H1 (cell line): ENCODE results near the gene TRDN. TPM values are rescaled to one million over a fixed set of nuclear protein-coding genes. Genes with fewer than 3 reads are reported as not detected.

Source experiments
- CTCF ChIA-PET: fragments of 300-600 bp; sonication (Branson Sonifier 250); formaldehyde crosslinking; loops from one replicate; lab custom pipeline; 2021; ENCODE audit not compliant: partially characterized antibody; lab: Charles Lee
- POLR2A ChIA-PET: fragments of 300-600 bp; sonication (Branson Sonifier 250); formaldehyde crosslinking; loops from one replicate; lab custom pipeline; 2021; ENCODE audit warnings: inconsistent platforms; ENCODE audit not compliant: partially characterized antibody; lab: Charles Lee
- DNase-seq, 2 experiments: peaks; one replicate each; pipeline versions ENCODE4 v3.0.0 to v3.0.0-alpha.2; 2010 to 2022; ENCODE audit warnings: low spot score in 2 of 2, low read depth in 1 of 2, mixed read lengths in 1 of 2
- FAIRE-seq: peaks from 2 replicates; lab custom pipeline; 2011; peaks lifted over from hg19 to GRCh38; lab: Jason Lieb, UNC
- H2AFZ ChIP-seq: 2 replicates; pipeline ENCODE4 v1.8.1; 2012; ENCODE audit warnings: low read length, inconsistent platforms
- H2AK5ac ChIP-seq: 2 replicates; pipeline ENCODE4 v1.6.1; 2013; ENCODE audit warnings: low read depth, low read length
- H2BK120ac ChIP-seq: replicated peaks from 2 replicates; pipeline ENCODE3; 2013; ENCODE audit warnings: low read depth, low read length, inconsistent platforms
- H2BK12ac ChIP-seq: 2 replicates; pipeline ENCODE4 v1.6.1; 2013; ENCODE audit warnings: low read depth, low read length
- H2BK15ac ChIP-seq: 2 replicates; pipeline ENCODE4 v1.6.1; 2013; ENCODE audit warnings: low read length
- H2BK20ac ChIP-seq: 2 replicates; pipeline ENCODE4 v1.6.1; 2013; ENCODE audit warnings: low read length
- H2BK5ac ChIP-seq: 2 replicates; pipeline ENCODE4 v1.6.1; 2013; ENCODE audit warnings: low read depth, low read length
- H3K14ac ChIP-seq: 2 replicates; pipeline ENCODE4 v1.6.1; 2013; ENCODE audit warnings: inconsistent platforms; ENCODE audit not compliant: insufficient read length
- H3K18ac ChIP-seq: 2 replicates; pipeline ENCODE4 v1.6.1; 2013; ENCODE audit warnings: low read length; ENCODE audit errors: extremely low read depth
- H3K23ac ChIP-seq: 2 replicates; pipeline ENCODE4 v1.6.1; 2013; ENCODE audit warnings: inconsistent platforms; ENCODE audit not compliant: insufficient read length
- H3K23me2 ChIP-seq: 2 replicates; pipeline ENCODE4 v1.6.1; 2013; ENCODE audit warnings: low read depth, low read length
- H3K27ac ChIP-seq: 2 replicates; pipeline ENCODE4 v1.6.1; 2011; ENCODE audit warnings: low read depth, low read length, inconsistent platforms
- H3K27me3 ChIP-seq, 4 experiments: replicated peaks in 1 of 4; 1 replicate in 1 of 4; 2 replicates in 3 of 4; pipeline versions ENCODE4 v1.6.1 to v1.8.1; 2011 to 2013; ENCODE audit warnings: low read length in 3 of 4, mild to moderate bottlenecking in 3 of 4, inconsistent platforms in 2 of 4, mixed read lengths in 2 of 4, moderate library complexity in 1 of 4; ENCODE audit not compliant: control insufficient read depth in 3 of 4, insufficient read depth in 3 of 4; ENCODE audit errors: extremely low read depth in 1 of 4
- H3K36me3 ChIP-seq, 4 experiments: 2 replicates each; pipeline versions ENCODE4 v1.6.1 to v1.8.1; 2011 to 2013; ENCODE audit warnings: mild to moderate bottlenecking in 4 of 4, low read length in 3 of 4, moderate library complexity in 2 of 4, control low read depth in 1 of 4, inconsistent platforms in 1 of 4; ENCODE audit not compliant: insufficient read depth in 4 of 4, control insufficient read depth in 2 of 4
- H3K4ac ChIP-seq: replicated peaks from 2 replicates; pipeline ENCODE3; 2013; ENCODE audit warnings: low read length, low read depth, mixed read lengths, inconsistent platforms; ENCODE audit not compliant: insufficient read length
- H3K4me1 ChIP-seq, 4 experiments: replicated peaks in 1 of 4; 1 replicate in 1 of 4; 2 replicates in 3 of 4; pipeline versions ENCODE4 v1.6.1 to v1.8.1; 2011 to 2013; ENCODE audit warnings: low read length in 3 of 4, inconsistent platforms in 2 of 4, mixed read lengths in 1 of 4; ENCODE audit not compliant: insufficient read depth in 4 of 4, control insufficient read depth in 3 of 4
- H3K4me2 ChIP-seq, 2 experiments: 2 replicates each; pipeline versions ENCODE4 v1.6.1 to v1.8.1; 2011 to 2013; ENCODE audit warnings: low read depth in 2 of 2, low read length in 2 of 2, control low read depth in 1 of 2, inconsistent platforms in 1 of 2, mild to moderate bottlenecking in 1 of 2; ENCODE audit not compliant: insufficient read depth in 1 of 2
- H3K4me3 ChIP-seq, 4 experiments: fragments of 200-600, 300-600 bp in 1 of 4; sonication (generic), shearing (Covaris generic), sonication (Bioruptor Twin) in 1 of 4; 2 replicates each; pipeline versions ENCODE4 v1.5.1 to v1.8.1; 2011 to 2016; ENCODE audit warnings: low read length in 4 of 4, low read depth in 3 of 4, control low read depth in 2 of 4, inconsistent platforms in 2 of 4, mild to moderate bottlenecking in 2 of 4, mixed read lengths in 1 of 4, moderate library complexity in 1 of 4; ENCODE audit not compliant: insufficient read depth in 2 of 4; ENCODE audit errors: extremely low read depth in 1 of 4
- H3K56ac ChIP-seq: replicated peaks from 2 replicates; pipeline ENCODE3; 2013; ENCODE audit warnings: low read depth, mild to moderate bottlenecking, mixed read lengths, low read length, inconsistent platforms; ENCODE audit not compliant: insufficient read length
- H3K79me1 ChIP-seq: 2 replicates; pipeline ENCODE4 v1.6.1; 2013; ENCODE audit warnings: low read depth, low read length, control low read depth
- H3K79me2 ChIP-seq, 2 experiments: 2 replicates each; pipeline versions ENCODE4 v1.6.1 to v1.8.1; 2012 to 2013; ENCODE audit warnings: low read length in 2 of 2, mild to moderate bottlenecking in 2 of 2, inconsistent platforms in 1 of 2; ENCODE audit not compliant: insufficient read depth in 2 of 2, control insufficient read depth in 1 of 2
- H3K9ac ChIP-seq, 4 experiments: replicated peaks in 1 of 4; 1 replicate in 1 of 4; 2 replicates in 3 of 4; pipeline versions ENCODE4 v1.6.1 to v1.8.1; 2011 to 2013; ENCODE audit warnings: low read depth in 3 of 4, low read length in 3 of 4, control low read depth in 2 of 4, mild to moderate bottlenecking in 2 of 4, moderate library complexity in 2 of 4, inconsistent platforms in 1 of 4; ENCODE audit errors: extremely low read depth in 1 of 4
- H3K9me3 ChIP-seq, 2 experiments: 2 replicates each; pipeline versions ENCODE4 v1.6.1 to v1.8.1; 2012 to 2013; ENCODE audit warnings: mild to moderate bottlenecking in 2 of 2, moderate library complexity in 2 of 2, control low read depth in 1 of 2, inconsistent platforms in 1 of 2, low read depth in 1 of 2, low read length in 1 of 2, mixed read lengths in 1 of 2; ENCODE audit not compliant: insufficient read depth in 2 of 2
- H4K20me1 ChIP-seq, 2 experiments: replicated peaks in 1 of 2; 2 replicates each; pipeline versions ENCODE3 to v1.8.1; 2011 to 2013; ENCODE audit warnings: inconsistent platforms in 2 of 2, low read length in 2 of 2, mild to moderate bottlenecking in 1 of 2; ENCODE audit not compliant: insufficient read depth in 2 of 2, control insufficient read depth in 1 of 2
- H4K5ac ChIP-seq: 2 replicates; pipeline ENCODE4 v1.6.1; 2013; ENCODE audit warnings: low read length, low read depth, mixed read lengths, inconsistent platforms; ENCODE audit not compliant: insufficient read length
- H4K8ac ChIP-seq: 2 replicates; pipeline ENCODE4 v1.8.0; 2013; ENCODE audit warnings: mild to moderate bottlenecking, moderate library complexity, low read length, inconsistent platforms; ENCODE audit not compliant: insufficient read depth; ENCODE audit errors: extremely low read depth
- H4K91ac ChIP-seq: replicated peaks from 2 replicates; pipeline ENCODE3; 2013; ENCODE audit warnings: low read length, mixed read lengths, inconsistent platforms; ENCODE audit not compliant: insufficient read length
- BACH1 ChIP-seq: IDR thresholded peaks from 2 replicates; pipeline ENCODE4 v1.6.1; 2012; ENCODE audit warnings: low read length, improper control_type of control experiment
- CTCF ChIP-seq, 3 experiments: IDR thresholded peaks; 1 replicate in 2 of 3; 2 replicates in 1 of 3; pipeline versions ENCODE4 v1.5.1 to v1.6.1; 2011; ENCODE audit warnings: low read length in 3 of 3, mild to moderate bottlenecking in 3 of 3, inconsistent platforms in 2 of 3, low read depth in 1 of 3, moderate library complexity in 1 of 3; ENCODE audit not compliant: insufficient read depth in 1 of 3; ENCODE audit errors: control extremely low read depth in 1 of 3
- GABPA ChIP-seq: IDR thresholded peaks from 2 replicates; pipeline ENCODE4 v1.6.1; 2011; ENCODE audit warnings: mild to moderate bottlenecking, low read length, moderate library complexity, borderline replicate concordance; ENCODE audit not compliant: insufficient read depth
- GTF2F1 ChIP-seq: IDR thresholded peaks from 2 replicates; pipeline ENCODE4 v1.6.1; 2012; ENCODE audit warnings: low read depth, low read length, improper control_type of control experiment, borderline replicate concordance
- HDAC2 ChIP-seq, 2 experiments: fragments of 300-600 bp in 1 of 2; sonication (generic) in 1 of 2; IDR thresholded peaks; 2 replicates each; pipeline ENCODE4 v1.6.1; 2011 to 2012; ENCODE audit warnings: low read depth in 2 of 2, low read length in 2 of 2, mild to moderate bottlenecking in 2 of 2, moderate library complexity in 2 of 2, borderline replicate concordance in 1 of 2, inconsistent platforms in 1 of 2
- JUND ChIP-seq: IDR thresholded peaks from 2 replicates; pipeline ENCODE4 v1.6.1; 2011; ENCODE audit warnings: mild to moderate bottlenecking, improper control_type of control experiment, low read length
- NANOG ChIP-seq: IDR thresholded peaks from 2 replicates; pipeline ENCODE4 v1.6.1; 2011; ENCODE audit warnings: low read length, low read depth, mild to moderate bottlenecking, inconsistent platforms; ENCODE audit not compliant: insufficient read depth, poor library complexity, severe bottlenecking
- POU5F1 ChIP-seq: IDR thresholded peaks from 2 replicates; pipeline ENCODE4 v1.6.1; 2011; ENCODE audit warnings: low read depth, mild to moderate bottlenecking, low read length, moderate library complexity
- SIRT6 ChIP-seq: IDR thresholded peaks from one replicate; pipeline ENCODE4 v1.7.1; 2012; ENCODE audit warnings: low read length, inconsistent platforms
- TEAD4 ChIP-seq: IDR thresholded peaks from 2 replicates; pipeline ENCODE4 v1.6.1; 2012; ENCODE audit warnings: low read depth, low read length, inconsistent platforms, mixed read lengths
- WGBS, 2 experiments: shearing (Covaris generic) in 1 of 2; methylation state at CpG; one replicate each; pipeline versions ENCODE4 v1.1.6 to v1.1.7; 2013 to 2015; ENCODE audit warnings: low lambda C conversion rate in 2 of 2, mixed read lengths in 2 of 2, inconsistent platforms in 1 of 2, low coverage in 1 of 2, missing lambda C conversion rate in 1 of 2; ENCODE audit not compliant: insufficient replicate concordance in 2 of 2, insufficient coverage in 1 of 2, insufficient read length in 1 of 2; ENCODE audit errors: extremely low coverage in 1 of 2, missing lambda C conversion rate in 1 of 2; 5-methylcytosine and 5-hydroxymethylcytosine counted together
- polyA plus RNA-seq, 7 experiments: library from polyadenylated mRNA; depleted of rRNA in 3 of 7; stranded (reverse) in 5 of 7; unstranded in 2 of 7; fragments of >200 nt in 5 of 7; fragments of 200-250 nt in 2 of 7; gene quantifications; 1 replicate in 5 of 7; 2 replicates in 1 of 7; 4 replicates in 1 of 7; pipeline versions ENCODE4 v1.2.1 to v1.2.3, GENCODE V29; 2011 to 2013; ENCODE audit warnings: missing spikeins in 2 of 7, mixed read lengths in 2 of 7
- total RNA-seq: library from RNA; stranded (reverse); fragmentation: NEBNext Ultra II Directional; extraction: Animal tissue kit (Norgen Biotek cat#: 25700); gene quantifications from 2 replicates; pipeline ENCODE4 v1.2.1, GENCODE V29; 2021

The TRDN gene
- total and polyA plus RNA-seq, 2 of the 8 experiments (the other 6 are each of a cell fraction or from before 2014, with no cell fraction given) = 1.6 to 41.6 TPM

DNA sequence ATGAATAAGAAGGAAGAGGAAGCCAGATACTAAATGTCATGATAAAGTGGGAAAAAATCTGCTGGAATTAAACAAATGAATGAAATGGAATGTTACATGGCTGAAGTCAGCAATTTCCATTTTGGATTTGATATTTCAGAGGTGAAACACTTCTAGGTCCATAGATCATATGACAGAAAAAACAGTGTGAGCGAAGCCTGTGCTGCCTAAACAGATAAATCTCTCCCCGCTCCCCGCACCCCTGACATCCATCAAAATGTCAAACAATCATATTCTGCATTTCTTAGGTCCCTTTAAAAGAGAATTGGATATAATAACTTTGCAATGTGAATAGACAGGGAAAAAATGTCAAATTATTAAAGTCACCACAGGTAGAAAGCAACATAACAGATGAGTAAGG lies 26.0 kb upstream of the TRDN start:
- Histone ChIP-seq H3K23ac (no peak overlapping the region), H3K9ac (no peak overlapping the region), H2BK5ac (no peak overlapping the region), H3K9me3 (0 out of 4 replicates have a peak, but pooled peaks cover 0 to 3% of the 10 kb centered on the region in 2 experiments), H3K36me3 (no peaks in the 10 kb centered on the region; a peak in 1 of 8 replicates), H3K27me3 (no peaks in the 10 kb centered on the region), H4K5ac (no peak overlapping the region), H3K4me2 (no peak overlapping the region), H3K4me3 (no peak overlapping the region), H2AFZ (no peak overlapping the region), H3K27ac (no peak overlapping the region), H4K8ac (no peak overlapping the region), H3K56ac (no peak overlapping the region), H4K20me1 (no peaks in the 10 kb centered on the region), H3K18ac (no peak overlapping the region), H3K4ac (no peak overlapping the region), H3K23me2 (peaks cover 2% of the 10 kb centered on the region; the same call in 1 of the 2 replicates), H2AK5ac (no peak overlapping the region), H3K79me1 (no peaks in the 10 kb centered on the region), H3K4me1 (peaks cover 0 to 2% (median 0%) of the 10 kb centered on the region in 4 experiments; a peak in 1 of 7 replicates), H3K79me2 (no peaks in the 10 kb centered on the region), H2BK15ac (no peak overlapping the region), H4K91ac (no peak overlapping the region), H2BK12ac (no peak overlapping the region), H2BK20ac (no peak overlapping the region), H2BK120ac (no peak overlapping the region), H3K14ac (no peak overlapping the region)
- ChIA-PET POLR2A (no interaction called here), CTCF (no interaction called here)
- WGBS, 2 experiments = 93% methylated on average over 3 of the region's 3 CpGs; no CpG with 5 or more reads in 1 of the 2 experiments
- FAIRE-seq (no peak), DNase-seq (no peak)
- TF ChIP-seq POU5F1 (no peak), SIRT6 (no peak), HDAC2 (IDR thresholded peaks at IDR 0.05; ENCODE audit: borderline replicate concordance in 1 of 2, low read depth in 2 of 2, low read length in 2 of 2) (no peak), JUND (no peak), GABPA (no peak), CTCF (IDR thresholded peaks at IDR 0.05; ENCODE audit: control extremely low read depth in 1 of 3, insufficient read depth in 1 of 3, low read depth in 1 of 3, low read length in 3 of 3) (no peak), TEAD4 (no peak), NANOG (no peak), BACH1 (no peak), GTF2F1 (no peak)
